Gastroesophageal sphincter (tissue), 3 donors: Measurements from ENCODE around the gene VOPP1.

Experiments used
- POLR2A ChIP-seq, 2 donors: fragments of 450-650 bp; IDR thresholded peaks; one replicate each; pipeline ENCODE4 v1.6.1; 2017; ENCODE audit warnings: antibody characterized with exemption in 2 of 2, mild to moderate bottlenecking in 2 of 2, moderate library complexity in 1 of 2
- TF ChIP-seq, protein P1 (sequence below), 4 experiments: fragments of 200-600 bp in 2 of 4; fragments of 450-650 bp in 2 of 4; sonication (generic) in 1 of 4; IDR thresholded peaks; one replicate each; pipeline ENCODE4 v1.5.1; 2017 to 2019; ENCODE audit warnings: antibody characterized with exemption in 4 of 4, mild to moderate bottlenecking in 2 of 4, moderate library complexity in 2 of 4

DNA sequence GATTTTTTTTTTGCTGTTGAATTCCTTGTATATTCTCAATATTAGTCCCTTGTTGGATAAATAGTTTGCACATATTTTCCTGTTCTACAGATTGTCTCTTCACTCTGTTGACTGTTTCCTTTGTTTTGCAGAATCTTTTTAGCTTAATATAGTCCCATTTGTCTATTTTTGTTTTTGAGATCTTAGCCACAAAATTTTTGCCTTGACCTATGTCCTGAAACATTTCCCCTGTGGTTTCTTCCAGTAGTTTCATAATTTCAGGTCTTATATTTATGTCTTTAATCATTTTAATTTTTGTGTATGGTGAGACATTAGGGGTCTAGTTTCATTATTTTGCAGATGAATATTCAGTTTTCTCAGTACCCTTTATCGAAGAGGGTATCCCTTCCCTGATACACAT lies 114.5 kb downstream of the VOPP1 start:
- no peak for TF ChIP-seq POLR2A (IDR thresholded peaks at IDR 0.05)
- TF ChIP-seq, protein P1, sequence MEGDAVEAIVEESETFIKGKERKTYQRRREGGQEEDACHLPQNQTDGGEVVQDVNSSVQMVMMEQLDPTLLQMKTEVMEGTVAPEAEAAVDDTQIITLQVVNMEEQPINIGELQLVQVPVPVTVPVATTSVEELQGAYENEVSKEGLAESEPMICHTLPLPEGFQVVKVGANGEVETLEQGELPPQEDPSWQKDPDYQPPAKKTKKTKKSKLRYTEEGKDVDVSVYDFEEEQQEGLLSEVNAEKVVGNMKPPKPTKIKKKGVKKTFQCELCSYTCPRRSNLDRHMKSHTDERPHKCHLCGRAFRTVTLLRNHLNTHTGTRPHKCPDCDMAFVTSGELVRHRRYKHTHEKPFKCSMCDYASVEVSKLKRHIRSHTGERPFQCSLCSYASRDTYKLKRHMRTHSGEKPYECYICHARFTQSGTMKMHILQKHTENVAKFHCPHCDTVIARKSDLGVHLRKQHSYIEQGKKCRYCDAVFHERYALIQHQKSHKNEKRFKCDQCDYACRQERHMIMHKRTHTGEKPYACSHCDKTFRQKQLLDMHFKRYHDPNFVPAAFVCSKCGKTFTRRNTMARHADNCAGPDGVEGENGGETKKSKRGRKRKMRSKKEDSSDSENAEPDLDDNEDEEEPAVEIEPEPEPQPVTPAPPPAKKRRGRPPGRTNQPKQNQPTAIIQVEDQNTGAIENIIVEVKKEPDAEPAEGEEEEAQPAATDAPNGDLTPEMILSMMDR (IDR thresholded peaks at IDR 0.05): no peak
